NCI-H1930 (cell line): ENCODE measurements around the gene THSD4.
"Not testable (repeated sequence)": the region's sequence is repeated elsewhere in the genome, so short reads cannot be mapped to it uniquely, and the experiment has no call there.

Source experiments
- DNase-seq, 2 experiments: peaks; one replicate each; lab custom pipeline; 2025; lab: John Stamatoyannopoulos, UW

The THSD4 gene

DNA sequence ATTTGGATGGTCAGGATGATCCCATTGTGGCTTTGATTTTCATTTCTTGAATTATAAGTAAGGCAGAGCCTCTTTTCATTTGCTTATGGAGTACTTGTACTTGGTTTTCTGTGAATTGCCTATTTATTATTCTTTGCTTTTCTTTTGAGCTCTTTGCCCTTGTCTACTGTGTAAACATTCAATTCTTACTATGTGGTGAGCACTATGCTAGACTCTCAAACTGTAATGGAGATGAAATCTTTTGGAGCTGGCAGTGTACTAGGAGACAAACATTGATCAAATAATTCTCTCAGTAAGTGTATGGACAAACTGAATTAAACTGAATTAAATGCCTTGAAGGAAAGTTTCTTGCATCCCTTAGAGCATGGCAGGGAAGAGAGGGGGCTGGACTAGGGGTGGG is 608.1 kb downstream of the THSD4 start:
- no peak for DNase-seq

DNA sequence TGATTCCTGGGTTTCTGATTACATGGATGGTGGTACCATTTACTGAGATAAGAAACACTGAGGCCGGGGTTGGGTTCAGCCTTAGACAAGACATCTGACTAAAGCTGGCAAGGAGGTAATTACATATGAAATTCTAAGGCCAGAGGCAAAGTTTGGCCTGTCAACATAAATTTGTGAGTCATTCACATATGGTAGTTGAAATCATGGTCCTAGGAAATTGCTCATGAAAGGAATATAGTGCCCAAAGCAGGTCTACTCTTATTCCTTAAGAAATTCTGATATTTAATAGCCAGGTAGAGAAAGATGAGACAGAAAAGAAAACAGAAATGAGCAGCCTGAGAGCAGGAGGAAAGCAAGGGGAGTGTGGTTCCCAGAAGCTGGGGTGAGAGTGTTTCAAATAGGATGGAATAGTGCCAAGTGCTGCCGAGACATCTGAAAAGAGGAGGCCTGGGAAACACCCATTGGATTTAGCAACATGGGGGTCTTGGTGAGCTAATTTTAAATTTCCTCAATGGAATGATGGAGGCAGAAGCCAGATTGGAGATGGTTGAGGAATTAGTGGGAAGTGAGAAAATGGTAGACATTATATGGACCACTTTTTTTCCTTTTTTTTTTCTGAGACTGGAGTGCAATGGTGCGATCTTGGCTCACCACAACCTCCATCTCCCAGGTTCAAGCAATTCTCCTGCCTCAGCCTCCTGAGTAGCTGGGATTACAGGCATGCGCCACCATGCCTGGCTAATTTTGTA is 610.1 kb downstream of the THSD4 start:
- not testable (repeated sequence) for DNase-seq

DNA sequence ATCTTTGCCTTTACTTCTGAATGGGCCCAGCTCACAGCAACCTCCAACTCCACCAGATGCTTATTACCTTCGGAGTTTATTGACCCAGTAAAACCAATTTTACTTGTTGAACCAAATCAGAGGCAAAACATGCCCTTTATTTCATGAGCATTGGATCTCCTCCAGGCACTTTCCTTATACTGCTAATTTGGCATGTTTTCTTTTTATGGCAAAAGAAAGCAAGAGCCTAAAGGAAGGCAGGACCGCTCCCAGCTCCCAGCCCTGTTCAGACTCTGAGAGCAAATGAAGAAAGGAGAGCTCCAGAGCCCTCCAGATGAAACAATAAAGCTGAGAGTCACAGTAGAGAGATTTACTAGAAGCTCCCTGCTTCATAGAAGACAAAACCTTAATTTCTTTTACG is 613.6 kb downstream of the THSD4 start:
- no peak for DNase-seq

DNA sequence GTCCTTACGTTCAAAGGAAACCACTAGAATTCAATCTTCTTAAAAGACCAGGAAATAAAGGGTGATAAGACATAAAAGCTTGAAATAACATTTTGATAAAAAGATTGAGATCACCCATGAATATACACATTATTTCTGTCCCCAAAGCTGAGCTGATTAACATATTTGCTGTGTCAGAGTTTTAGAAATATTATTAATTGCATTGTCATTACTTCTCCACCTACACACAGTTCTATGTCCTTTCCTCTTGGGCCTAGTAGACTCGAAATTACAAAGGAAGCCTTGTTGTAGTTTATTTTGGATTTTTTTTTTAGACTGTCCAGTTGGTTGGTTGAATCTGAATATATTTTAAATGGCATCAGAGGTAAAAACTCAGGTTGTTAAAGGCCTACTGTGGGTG is 614.0 kb downstream of the THSD4 start:
- DNase-seq, result no peak

DNA sequence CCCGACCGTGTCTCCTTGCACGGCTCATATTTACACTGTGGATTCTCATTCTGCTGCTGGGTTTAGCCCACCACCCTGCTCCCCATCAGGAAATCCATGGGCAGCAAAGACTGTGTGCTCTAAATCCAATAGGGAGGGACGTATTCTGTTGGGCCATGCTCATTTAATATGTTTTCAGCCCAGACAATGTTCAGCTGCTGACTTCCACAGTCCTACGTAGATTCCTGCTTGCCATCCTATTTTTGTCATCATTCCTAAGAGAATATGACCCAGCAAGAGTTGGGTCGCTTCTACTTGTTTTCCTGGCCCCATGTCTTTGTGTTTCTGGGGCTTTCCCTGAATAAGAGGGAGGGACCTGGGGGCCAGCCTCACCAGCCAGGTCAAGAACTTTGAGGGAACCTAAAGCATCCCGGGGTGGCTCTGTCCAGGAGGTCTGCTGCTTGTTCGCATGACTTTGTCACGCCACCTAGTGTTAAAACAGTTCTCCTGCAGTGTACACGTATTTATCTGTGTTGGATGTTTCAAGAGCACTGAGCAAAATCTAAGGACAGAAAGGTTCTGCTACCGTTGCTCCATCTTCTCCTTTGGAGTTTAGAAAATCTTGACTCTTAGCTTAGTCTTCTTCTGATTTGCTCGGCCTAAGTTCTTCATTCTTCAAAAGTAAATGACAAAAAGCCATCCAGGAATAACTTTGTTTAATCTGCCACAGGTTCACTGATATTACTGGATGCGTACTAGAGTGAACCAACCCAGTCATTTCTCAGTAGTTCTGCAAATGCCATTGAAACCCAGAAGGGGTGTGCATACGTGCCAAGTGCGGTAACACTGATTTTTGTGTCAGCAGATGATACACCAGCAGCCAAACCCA is 615.2 kb downstream of the THSD4 start:
- peak in 1 of 2 experiments; percentile 11 for DNase-seq

DNA sequence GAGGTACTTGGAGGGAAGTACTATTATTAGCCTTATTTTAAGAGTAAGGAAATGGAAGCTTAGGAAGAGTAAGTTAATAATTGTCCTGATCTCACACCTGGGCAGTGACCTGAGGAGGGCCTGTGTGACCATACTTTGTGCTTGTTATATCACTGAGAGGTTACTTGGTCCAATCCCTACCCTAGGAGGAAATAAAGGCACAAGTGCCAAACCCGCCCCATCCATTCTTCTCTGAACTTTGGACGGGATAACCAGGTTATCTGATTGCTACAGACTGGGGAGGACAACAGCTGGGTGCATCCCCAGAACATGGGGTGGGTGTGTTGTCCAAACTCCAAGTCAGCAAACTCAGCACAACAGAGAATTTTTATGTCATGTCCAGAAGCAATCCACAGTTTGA is 617.4 kb downstream of the THSD4 start:
- DNase-seq, result no peak

DNA sequence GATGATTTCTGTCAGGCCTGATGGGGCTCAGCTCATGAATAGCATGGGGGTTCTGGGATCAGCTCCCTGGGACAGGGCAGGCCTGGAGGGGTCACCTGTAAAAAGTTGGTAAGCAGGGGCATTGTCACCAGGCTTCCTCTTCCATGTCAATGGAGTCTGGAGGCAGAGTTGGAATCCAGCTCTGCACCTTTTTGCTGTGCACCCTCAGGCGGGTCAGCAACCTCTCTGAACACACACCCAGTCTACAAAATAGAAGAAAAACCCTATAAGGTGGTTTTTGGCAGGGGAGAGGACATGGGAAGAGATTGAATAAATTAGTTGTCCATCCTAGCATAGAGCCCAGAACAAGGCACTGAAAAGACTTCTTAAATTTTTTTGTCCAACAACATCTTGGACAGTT is 617.9 kb downstream of the THSD4 start:
- DNase-seq, result no peak

DNA sequence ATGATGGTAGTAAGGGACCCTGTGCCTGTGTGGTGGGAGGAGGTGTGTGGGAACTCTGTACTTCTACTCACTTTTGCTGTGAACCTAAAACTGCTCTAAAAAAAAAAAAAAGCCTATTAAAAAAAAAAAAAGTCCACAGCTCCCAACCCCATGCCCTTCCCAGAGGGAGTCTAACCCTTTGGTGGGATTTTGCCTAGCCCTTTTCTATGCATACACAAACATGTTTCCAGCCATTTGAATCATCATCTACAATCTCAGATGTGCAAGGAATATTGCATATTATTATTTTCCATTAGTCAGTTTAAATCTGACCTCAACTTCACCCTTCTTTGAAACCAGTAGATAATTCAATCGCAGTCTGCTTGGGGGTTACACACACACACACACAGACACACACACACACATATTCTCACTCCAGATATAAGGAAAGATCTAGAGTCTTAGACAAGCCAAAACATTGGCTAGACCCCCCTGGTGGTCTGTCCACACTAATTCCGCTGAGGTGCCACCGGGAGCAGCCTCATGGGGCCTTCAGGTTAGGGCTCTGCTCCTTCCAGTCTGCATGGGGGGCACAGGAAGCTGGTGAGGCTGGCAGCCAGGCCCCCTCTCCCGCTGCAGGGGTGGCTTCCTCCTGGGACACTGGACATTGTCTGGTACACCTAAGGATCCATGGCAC is 619.6 kb downstream of the THSD4 start:
- DNase-seq, result no peak

DNA sequence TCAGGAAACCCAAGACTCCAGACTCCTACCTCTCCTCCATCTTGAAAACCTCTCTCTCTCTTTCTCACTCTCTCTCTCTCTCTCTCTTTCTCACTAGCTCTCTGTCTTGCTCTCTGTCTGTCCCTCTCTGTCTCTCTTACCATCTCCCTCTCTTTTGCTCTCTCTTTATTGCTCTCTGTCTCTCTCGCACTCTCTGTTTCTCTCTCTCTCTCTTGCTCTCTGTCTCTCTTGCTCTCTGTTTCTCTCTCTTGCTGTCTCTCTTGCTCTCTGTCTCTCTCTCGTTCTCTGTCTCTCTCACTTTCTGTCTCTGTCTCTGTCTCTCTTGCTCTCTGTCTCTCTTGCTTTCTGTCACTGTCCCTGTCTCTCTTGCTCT is 620.1 kb downstream of the THSD4 start:
- DNase-seq, result no peak

DNA sequence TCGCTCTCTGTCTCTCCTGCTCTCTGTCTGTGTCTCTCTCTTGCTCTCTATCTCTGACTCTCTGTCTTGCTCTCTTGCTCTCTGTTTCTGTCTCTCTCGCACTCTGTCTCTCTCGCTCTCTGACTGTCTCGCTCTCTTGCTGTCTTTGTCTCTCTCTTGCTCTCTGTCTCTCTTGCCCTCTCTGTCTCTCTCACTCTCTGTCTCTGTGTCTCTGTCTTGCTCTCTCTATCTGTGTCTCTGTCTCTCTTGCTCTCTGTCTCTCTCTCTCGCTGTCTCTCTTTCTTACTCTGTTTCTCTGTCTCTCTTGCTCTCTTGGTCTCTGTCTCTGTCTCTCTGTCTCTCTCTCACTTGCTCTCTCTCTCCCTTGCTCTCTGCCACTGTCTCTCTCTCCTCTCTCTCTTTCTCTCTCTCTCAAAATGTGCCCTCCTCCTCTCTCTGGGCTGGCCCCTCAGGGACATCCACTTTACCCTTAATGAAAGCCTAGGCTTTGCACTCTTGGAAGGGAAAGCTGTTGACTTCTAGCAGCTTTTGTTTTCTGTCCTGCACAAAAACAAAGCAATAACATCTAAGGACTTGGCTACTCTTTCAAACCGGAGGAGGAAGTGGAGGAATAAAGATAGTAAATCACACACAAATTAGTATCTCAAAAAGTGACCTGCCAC is 621.1 kb downstream of the THSD4 start:
- no peak for DNase-seq

DNA sequence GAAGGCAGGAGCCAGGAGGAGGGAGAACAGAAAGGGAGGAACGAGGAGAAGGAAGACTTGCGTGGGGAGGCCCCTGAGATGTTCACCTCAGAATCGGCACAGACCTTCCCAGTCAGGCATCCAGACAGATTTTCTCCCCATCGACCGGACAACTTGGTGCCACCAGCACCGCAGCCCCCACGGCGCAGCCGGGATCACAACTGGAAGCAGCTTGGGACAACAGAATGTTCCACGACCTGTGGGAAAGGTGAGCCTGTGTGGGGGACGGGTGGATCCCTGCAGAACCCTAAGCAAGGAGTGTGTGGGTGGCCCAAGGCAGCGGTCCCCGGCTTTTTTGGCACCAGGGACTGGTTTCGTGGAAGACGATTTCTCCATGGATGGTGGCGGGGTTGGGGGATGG is 622.5 kb downstream of the THSD4 start:
- no peak for DNase-seq

DNA sequence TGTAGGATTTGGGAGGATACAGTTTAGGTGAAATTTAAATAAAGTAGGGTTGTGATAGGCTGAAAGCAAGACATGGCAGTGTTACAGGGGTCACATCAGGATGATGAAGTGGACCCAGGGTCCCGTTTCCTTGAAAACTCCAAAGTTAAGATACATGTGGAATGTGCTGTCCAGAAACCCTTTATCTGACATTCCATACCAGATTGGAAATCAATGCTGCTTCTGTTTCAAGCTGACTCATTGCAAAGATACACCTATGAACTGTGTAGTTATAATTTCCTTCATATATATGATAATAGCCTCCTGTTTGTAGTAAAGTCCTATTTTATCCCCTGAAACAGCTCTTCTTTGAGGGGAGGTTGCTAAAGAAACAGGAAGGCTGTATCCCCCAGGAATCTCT is 624.1 kb downstream of the THSD4 start:
- DNase-seq, result no peak

DNA sequence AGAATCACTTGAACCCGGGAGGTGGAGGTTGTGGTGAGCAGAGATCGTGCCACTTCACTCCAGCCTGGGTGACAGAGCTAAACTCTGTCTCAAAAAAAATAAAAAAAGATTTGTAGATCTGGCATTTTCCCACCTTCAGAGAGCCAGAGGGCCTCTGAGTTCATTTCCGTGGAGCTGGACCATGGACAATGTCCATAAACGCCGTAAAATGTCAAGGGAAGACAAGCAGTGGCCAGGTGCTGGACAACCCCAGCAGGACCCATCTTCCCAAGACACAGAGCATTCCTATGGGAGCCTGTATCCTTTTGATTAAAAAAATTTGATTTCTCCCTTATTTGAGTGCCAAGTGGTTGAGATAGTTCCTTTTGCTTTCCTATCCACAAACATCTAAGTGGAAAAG is 627.7 kb downstream of the THSD4 start:
- no peak for DNase-seq

DNA sequence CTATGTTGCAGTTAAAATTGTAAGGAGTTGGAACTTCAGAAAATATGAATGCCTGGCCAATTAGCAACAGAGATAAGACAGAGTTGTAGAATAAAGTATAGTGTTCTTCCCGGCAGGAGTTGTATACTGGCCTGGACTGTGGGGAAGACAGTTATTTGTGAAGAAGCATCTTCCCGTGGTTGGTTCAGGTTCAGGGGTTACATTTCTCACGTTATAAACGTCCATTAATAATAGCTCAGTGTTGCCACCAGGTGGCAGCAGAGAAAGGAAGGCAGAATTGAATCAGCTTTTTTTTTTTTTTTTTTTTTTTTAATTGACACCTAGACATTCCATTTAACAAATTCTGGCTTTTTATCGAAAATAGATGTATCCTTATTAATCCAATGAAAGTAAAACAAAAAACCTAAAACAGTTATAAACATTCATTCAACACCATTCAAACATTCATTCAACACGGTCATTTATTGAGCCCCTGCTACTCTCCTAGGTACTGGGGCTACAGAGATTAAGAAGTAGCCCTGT is 628.7 kb downstream of the THSD4 start:
- DNase-seq, result peak in 1 of 2 experiments; percentile 2

DNA sequence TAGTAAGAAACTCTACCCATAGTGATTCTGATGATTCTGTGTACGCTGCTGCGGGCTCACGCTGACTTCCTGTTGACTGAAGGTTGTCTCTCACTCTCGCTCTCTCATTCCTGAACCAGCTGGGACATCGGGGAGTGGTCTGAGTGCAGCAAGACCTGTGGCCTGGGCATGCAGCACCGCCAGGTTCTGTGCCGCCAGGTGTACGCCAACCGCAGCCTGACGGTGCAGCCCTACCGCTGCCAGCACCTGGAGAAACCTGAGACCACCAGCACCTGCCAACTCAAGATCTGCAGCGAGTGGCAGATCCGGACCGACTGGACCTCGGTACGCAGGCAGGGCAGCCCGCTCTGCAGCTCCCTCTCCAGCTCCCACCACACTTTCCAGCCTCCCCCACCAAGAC is 631.4 kb downstream of the THSD4 start:
- no peak for DNase-seq

DNA sequence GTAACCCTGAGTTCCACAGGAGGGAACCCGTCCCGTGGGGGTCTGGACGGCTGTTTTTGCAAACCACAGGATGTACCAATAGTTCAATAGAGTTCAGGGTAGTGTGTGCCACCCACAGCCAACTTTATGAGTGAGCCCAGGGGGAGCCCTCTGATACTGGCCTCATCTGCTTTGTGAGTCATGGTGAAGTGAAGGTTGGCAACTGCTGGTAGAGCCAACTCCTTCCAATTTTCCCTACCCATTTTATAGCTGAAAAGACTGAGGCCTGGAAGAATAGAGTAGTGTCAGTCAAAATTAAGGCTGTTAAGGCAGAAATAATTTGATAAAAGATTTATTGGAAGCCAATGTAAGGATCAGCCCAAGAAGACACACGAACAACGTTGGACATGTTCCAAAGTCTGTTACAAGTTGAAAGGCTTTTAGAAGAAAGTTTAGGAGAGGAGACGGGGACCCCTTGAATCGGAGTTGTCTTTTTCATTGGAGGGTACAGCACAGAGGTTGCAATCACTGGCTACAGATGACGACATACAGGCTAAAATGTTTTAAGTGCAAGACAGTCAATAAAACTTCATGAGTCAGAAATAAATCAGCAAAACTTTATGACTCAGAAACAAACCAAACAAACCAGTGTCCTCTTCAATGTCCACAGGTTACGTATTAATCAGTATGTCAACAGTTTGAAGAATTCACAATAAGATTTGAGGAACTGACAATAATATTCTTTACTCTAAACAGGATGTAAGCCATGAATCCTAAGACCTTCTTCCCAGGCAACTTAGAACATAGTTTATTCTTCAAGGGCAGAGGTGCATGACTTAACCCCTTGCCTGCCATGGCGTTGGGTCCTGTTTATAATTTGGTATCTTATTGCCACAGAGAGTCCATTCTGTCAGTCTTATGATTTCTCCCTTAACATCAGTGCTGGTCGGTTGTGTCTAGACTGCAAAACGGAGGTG is 632.1 kb downstream of the THSD4 start:
- DNase-seq, result no peak

DNA sequence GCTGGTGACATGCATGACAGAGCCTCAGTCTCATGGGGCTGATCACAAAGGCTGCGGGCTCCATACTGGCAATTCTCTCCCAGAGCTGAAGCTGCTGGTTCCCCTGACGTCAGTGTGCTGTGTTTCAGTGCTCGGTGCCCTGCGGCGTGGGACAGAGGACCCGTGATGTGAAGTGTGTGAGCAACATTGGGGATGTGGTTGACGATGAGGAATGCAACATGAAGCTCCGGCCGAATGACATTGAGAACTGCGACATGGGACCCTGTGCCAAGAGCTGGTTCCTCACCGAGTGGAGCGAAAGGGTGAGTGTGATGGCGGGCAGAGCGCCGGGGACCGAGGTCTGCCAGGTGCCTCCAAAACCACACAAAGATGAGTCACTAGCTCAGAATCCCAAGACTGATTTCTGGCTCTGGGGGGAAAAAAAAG is 633.0 kb downstream of the THSD4 start:
- no peak for DNase-seq

DNA sequence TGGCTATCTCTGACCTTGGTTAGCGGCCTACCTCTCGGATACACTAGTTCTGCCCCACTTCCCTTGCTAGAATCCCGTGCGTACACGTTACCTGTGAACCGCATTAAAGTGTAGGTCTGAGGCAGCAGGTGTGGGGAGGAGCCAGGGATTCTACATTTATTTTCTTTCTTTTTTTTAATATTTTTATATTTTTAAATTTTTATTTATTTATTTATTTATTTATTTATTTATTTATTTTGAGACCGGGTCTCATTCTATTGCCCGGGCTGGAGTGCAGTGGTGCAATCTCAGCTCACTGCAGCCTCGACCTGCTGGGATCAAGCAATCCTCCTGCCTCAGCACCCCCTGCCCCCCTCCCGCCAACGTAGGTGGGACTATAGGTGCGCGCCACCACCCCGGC is 634.2 kb downstream of the THSD4 start:
- DNase-seq, result no peak

DNA sequence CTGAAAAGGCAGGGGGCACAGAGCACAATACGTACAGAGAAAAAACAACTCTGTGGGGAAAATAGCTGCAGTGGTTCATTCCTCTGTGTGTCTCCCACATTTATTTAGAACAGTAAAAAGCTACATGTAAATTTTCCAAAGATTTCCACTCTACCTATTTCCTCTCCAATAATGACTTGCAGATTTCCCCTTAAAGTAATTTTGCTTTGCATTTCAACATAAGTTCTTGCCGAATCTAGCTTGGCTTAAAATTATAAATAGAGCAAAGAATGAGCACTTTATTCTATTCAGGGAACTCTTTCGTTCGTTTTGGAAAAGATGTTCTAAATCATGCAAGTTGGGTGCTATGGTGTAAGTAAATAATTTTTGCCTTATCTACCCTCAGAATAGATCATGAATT is 636.9 kb downstream of the THSD4 start:
- no peak for DNase-seq

DNA sequence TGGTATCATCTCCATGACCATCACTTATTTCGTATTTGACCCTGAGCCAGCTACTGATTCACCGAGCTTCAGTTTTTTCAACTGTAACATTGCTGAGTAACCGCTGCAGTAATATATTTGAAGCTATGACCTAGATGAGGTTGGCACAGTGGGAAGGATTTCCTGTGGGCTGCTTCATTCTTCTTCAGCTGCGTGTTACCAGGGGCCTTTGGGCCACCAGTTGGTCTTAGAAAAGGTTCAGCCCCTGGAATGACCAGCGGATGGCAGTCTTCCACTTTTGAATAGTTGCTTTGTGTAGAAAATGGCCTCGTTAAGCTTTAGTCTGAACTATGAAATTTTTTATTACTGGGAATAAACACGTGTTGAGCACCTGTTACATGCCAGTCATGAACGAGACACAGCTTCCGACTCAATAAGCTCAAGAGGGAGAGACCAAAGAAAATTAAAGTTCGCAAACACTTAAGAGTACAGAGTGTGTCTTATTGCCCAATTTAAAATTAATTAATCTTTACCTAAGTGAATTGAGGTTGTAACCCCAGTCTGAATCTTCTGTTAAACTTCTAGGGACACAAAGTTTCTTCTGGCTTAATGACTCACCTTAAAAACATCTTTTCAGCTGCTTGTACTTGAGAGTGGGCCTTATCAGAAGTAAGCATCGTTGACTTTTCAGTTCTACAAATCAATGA is 637.5 kb downstream of the THSD4 start:
- DNase-seq, result no peak
